ENCODE results near the gene ADAM22. TPM values are rescaled to one million over a fixed set of nuclear protein-coding genes. Genes with fewer than 3 reads are reported as not detected.

Gene ADAM22
- total and polyA plus RNA-seq, 2 experiments from 2014 or later, result 2.7 to 18.7 TPM

GRCh38 chr7:88155756-88156155 is 221.7 kb downstream of the ADAM22 start:
- Histone ChIP-seq H3K4me1 (ENCODE audit: insufficient read depth) (peaks cover 25% of the 10 kb centered on the region), H3K27ac (ENCODE audit: low read depth) (no peak overlapping the region), H3F3A (replicated peaks; ENCODE audit: low read depth) (no peaks in the 10 kb centered on the region), H3K27me3 (ENCODE audit: insufficient read depth) (no peaks in the 10 kb centered on the region), H3K4me3 (no peak overlapping the region), H3K36me3 (ENCODE audit: insufficient read depth) (peaks cover 3% of the 10 kb centered on the region; the same call in 1 of the 2 replicates), H2AFZ (no peak overlapping the region), H4K20me1 (replicated peaks; ENCODE audit: insufficient read depth) (no peaks in the 10 kb centered on the region), H3K79me2 (replicated peaks; ENCODE audit: insufficient read depth) (no peaks in the 10 kb centered on the region), H3K9me2 (ENCODE audit: insufficient read depth) (no peaks in the 10 kb centered on the region), H3K4me2 (no peak overlapping the region)
- H3K36me3 Mint-ChIP-seq (ENCODE audit: low read depth), result peaks cover 40% of the 10 kb centered on the region
- H3K4me1 Mint-ChIP-seq, result peaks cover 28% of the 10 kb centered on the region
- no peak for TF ChIP-seq ZNF331 (CRISPR knock-in tag; IDR thresholded peaks at IDR 0.05; ENCODE audit: low read depth)
- TF ChIP-seq EZH2 (IDR thresholded peaks at IDR 0.05; ENCODE audit: low read depth, unreplicated experiment), result no peak
- no peak for TF ChIP-seq ZNF462 (CRISPR knock-in tag; IDR thresholded peaks at IDR 0.05)
- TF ChIP-seq POLR2AphosphoS5 (IDR thresholded peaks at IDR 0.05; ENCODE audit: low read depth), result no peak
- TF ChIP-seq REST (IDR thresholded peaks at IDR 0.05; ENCODE audit: unreplicated experiment), result no peak
- no peak for TF ChIP-seq JUNB (IDR thresholded peaks at IDR 0.05; ENCODE audit: unreplicated experiment)
- no peak for TF ChIP-seq ZNF114 (CRISPR knock-in tag; IDR thresholded peaks at IDR 0.05)
- TF ChIP-seq CREB1 (CRISPR knock-in tag; IDR thresholded peaks at IDR 0.05; ENCODE audit: low read depth), result no peak
- TF ChIP-seq EZH2phosphoT487 (IDR thresholded peaks at IDR 0.05; ENCODE audit: unreplicated experiment), result no peak
- no peak for TF ChIP-seq CTCF (conservative IDR thresholded peaks at IDR 0.05; ENCODE audit: low read depth in 2 of 2)
- TF ChIP-seq ETS1 (IDR thresholded peaks at IDR 0.05), result no peak
- TF ChIP-seq NANOG (IDR thresholded peaks at IDR 0.05; ENCODE audit: borderline replicate concordance), result no peak
- TF ChIP-seq STAT1 (IDR thresholded peaks at IDR 0.05; ENCODE audit: unreplicated experiment), result no peak
- DNase-seq (ENCODE audit: low spot score) (no peak), ATAC-seq (no peak)
- no peak overlapping the region for H3K4me3 Mint-ChIP-seq
- H3K27me3 Mint-ChIP-seq (ENCODE audit: insufficient read depth, low read depth, poor library complexity), result no peaks in the 10 kb centered on the region
- H3K9me3 Mint-ChIP-seq, result peaks cover 32% of the 10 kb centered on the region
- H3K27ac Mint-ChIP-seq, result no peak overlapping the region

Measured in GM23338 (cell line).